NCI-H510A treated with DMSO at 0.1 percent for 48 hours (cell line): Measurements from ENCODE around the gene FUT6.

Source experiments
- DNase-seq: peaks from one replicate; lab custom pipeline; 2025; lab: John Stamatoyannopoulos, UW

Gene FUT6

DNA sequence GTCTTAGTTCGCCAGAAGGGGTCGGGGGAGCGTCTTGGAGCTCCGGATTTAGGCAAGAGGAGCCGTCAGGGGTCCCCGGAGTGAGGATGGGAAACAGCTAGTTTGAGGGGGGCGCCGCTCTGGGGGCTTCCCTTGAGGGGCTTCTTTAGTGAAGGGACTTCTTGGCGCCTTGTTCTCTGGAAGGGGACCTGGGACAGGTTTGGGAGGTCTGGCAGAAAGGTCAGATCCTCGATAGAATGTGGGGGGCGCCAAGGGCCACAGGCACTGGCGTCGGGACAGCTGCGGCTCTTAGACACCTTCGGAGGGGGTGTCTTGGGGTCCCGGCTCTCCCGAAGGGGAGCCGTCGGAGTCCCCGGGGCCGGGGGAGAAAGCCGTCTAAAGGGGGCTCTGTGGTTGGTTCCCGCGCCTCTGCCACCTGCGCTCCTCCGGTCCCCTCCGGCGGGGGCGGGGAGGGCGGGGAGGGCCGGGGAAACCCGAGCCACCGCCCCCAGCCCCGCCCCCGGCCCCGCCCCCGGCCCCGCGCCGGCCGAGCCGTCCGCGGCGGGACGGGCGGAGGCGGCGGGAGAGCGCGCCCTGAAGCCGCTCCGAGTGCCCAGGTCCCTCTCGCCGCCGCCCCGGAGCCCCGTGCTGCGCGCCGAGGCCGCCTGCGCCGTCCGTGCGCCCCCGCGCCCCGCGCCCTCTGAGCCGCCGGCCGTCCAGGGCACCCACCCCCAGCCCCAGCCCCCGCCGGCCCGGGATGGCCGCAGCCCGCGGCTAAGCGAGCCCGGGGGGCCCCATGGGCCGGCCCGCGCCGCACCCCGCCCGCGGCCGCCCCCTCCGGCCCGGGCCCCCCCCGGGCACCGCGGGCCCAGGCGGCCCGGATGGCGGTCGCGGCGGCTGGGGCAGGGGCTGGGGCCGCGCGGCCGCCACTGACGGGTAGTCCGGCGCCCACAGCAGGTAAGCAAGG lies 34.7 kb downstream of the FUT6 start, which contains the start of gene NRTN:
Gene NRTN (plus strand): TSS at position 552 of the 946 bp plus-strand sequence. CDS start 19,099 bp downstream, outside the sequence.
- DNase-seq = peak; percentile 35

DNA sequence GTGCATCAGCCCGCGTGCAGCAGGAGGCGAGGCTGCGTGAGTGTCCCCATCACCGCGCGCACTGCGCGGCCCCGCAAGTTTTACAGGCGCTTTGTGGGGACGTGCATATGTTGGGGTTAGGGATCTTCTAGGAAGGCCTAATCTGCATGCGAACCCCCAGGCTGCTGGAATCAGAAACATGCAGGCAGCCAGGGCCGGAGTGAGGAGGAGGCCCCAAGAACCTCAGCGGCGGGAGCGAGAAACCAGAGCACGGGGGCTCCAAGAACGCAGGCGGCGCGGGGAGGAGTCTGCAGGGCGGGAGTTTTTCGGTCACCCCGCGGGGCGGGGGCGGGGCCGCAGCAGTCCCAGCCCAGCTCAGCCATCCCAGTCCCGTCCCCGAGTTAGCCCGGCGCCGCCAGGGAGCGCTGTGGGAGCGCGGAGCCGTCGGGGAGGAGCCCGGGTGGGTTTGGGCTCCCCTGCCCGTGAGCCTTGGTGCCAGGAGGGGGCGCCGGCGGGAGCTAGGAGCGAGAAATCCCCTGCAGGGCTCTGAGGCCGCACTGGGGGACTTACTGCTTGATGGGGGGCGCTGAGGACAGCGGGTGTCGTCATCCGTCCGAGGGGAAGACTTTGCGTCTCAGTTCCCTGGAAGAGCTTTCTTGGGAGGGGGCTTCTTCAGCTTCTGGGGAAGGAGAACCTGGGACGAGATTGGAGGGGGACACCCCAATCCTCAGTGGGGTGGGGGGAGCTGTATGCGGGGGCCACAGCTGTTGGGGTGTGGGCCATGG lies 35.6 kb downstream of the FUT6 start:
- peak; percentile 94 for DNase-seq

DNA sequence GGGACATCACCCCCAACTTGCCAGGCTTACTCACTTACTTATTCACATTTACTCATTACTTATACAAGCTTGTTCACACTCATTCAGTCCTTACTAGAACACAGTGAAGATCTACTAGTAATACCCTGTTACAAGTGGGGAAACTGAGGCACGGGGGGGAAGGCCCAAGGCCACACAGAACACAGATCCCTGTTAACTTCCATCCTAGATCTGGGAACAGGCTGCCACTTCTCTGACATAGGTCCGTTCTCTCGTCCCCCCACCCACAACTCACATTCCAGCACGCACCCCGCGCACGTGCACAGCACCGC lies 36.1 kb downstream of the FUT6 start:
- DNase-seq = no peak

DNA sequence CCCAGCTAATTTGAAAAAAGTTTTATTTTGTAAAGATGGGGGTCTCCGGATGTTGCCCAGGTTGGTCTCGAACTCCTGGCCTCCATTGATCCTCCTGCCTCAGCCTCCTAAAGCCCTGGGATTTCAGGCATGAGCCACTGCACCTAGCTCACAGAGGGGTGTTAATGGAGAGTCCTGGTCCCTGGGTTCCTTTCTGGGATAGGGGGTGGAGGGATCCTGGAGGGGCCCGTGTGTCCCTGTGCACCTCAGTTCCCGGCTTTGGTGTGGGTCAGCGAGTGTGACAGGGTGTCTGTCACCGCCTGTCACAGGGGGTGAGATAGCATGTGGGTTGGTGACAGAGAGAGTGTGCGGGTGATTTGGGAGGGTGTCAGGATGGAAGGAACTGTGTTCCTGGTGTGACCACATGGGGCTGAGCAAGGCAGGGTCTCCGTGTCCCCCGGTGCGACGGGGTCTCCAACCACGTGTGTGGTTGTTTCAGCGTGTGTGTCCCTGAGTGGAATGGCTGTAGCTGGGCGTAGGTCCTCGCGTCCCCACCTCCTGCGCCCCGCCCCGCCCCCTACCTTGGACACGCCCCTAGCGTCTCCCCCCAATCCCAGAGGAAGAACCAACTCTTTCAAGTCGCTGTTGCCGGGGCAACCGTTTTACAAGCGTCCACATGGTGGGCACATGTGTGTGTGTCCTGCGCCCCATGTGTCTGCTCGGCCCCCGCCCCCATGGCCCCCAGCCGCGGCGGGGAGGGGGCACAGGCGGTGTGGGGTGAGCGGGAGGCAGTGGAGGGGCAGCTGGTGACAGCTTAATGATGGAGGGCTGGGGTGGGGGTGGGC lies 37.5 kb downstream of the FUT6 start:
- DNase-seq = no peak

DNA sequence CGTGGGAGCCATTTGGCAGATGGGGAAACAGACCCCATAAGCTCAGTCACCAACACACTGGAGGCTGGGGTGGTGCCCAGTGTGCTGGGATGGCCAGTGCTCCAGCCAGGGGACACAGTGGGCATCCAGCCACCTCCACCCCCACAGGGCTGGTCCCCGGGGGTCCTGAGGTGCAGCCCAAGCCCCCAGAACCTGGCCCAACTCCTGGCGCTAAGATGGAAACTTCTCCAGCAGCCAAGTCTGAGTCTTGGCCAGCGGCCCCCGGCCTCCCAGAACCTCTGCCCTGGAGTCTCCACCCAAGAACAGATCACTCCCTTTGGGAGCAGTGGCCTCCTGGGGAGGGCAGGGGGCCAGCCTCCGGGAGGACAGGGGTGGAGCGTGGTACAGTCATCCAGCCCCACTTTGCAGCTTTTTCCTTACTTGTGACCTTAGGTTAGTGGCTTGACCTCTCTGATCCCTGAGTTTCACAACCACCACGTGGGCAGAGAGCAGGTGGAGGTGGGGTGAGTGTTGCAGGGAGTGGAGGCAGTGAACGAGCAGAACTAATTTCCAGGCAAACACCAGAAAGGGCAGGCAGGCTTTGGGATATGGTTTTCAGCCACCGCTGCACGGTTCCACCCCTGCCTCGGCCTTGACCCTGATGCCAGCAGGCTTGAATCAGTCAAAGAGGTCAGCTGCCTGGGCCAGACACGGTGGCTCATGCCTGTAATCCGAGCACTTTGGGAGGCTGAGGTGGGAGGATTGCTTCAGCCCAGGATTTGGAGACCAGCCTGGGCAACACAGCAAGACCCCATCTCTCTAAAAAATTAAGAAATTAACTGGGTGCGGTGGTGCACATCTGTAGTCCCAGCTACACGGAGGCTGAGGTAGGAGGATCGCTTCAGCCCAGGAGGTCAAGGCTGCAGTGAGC lies 38.9 kb downstream of the FUT6 start:
- no peak for DNase-seq

DNA sequence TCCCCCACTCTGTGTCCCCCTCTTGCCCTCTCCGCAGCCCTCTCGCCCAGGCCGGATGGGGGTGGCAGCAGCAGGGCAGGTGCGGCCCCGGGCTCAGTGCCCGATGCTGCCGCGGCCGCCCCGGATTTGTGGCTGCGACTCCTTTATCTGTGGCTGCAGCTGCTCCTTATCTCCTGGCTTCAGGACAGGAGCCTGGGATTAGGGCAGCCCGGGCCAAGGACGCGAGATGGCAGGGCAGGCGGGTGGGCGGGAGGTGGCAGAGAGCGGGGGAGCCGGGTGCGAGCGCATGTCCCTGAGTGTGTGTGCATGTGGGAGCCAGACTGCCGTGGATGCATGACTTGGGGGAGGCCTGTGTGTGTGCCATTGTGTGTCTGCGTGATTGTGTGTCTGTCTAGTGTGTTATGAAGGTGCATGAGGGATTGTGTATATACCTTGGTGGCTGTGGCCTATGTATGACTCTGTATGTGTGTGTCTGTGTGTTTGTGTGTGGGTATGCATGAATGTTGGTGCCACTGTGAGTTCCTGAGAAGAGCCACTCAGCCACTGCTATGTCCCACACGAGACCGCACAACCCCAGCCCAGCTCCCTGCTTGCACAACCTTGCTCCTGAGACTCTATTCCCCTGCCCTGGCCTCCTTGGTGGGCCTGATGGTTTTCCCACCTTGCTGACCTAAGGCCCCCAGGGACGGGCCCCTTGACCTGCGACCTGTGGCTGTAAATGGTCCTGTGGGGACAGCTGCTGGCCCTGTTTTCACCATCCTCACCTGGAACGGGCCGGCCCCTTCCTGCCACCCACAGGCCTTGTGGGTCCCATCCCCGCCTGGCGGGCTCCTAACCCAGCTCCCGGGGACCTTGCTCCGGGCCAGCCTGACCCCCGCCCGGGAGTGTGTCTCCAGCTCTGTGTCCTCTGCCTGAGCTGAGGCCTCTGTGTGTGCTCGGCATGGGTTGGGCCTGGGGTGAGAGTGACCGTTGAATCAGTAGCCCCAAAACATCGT lies 40.0 kb downstream of the FUT6 start:
- DNase-seq = no peak

DNA sequence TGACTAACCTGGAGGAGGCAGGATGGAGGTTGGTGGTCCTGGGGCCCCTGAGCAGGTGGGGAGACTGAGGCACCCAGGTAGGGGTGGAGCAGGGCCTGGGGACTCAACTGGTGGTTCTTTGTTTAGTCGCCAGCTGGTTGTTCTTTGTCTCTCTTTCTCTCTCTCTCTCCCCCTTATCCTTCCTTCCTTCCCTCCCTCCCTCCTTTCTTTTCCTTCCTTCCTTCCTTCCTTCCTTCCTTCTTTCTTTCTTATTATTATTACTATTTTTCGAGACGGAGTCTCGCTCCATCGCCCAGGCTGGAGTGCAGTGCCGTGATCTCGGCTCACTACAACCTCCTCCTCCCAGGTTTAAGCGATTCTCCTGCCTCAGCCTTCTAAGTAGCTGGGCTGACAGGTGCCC lies 41.3 kb downstream of the FUT6 start:
- no peak for DNase-seq

DNA sequence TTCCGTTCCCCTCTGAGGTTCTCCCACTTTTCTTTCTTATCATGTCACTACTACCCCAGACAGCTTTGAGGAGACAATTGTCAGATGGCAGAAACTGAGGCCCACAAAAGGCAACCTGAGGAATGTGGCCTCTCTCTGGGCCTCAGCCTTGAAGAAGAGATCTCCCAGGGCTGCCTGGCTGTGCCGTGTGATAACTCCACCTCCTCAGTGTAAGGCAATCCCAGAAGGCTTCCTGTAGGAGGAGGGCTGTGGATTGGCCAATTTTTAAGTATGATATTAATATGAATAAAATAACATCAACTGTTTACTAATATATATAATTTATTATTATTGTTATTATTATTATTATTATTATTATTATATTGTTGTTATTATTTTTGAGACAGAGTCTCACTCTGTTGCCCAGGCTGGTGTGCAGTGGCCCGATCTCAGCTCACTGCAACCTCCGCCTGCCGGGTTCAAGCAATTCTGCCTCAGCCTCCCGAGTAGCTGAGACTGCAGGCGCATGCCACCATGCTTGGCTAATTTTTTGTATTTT lies 44.1 kb downstream of the FUT6 start:
- DNase-seq = no peak

DNA sequence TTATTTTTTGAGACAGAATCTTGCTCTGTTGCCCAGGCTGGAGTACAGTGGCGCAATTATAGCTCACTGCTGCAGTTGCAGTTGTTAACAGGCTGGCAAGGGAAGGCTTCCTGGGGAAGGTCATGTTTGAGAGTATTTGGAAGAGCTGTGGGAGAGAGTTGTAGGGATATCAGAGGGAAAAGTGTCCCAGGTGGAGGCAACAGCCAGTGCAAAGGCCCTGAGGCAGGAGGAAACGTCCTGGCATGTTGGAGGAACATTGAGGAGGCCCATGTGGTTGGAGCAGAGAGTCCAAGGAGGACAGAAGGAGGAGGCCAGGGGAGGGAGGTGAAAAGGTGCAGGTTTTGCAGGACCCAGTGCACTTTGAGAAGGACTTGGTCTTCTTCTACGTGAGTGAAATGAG lies 46.3 kb downstream of the FUT6 start:
- no peak for DNase-seq

DNA sequence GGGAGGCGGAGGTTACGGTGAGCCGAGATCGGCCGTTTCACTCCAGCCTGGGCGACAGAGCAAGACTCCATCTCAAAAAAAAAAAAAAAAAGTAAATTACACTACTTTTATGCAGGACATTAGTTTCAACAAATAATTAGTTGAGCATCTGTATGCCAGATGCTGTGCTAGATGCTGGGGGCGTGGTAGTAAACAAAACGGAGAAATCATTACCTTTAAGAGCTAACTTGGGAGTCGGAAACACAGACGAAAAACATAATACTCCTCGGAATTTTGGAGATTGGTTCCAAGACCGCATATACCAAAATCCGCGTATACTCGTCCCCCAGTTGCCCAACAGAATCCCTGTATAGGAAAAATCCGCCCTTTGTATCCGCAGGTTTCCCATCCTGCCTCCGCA lies 47.3 kb downstream of the FUT6 start:
- DNase-seq = no peak

DNA sequence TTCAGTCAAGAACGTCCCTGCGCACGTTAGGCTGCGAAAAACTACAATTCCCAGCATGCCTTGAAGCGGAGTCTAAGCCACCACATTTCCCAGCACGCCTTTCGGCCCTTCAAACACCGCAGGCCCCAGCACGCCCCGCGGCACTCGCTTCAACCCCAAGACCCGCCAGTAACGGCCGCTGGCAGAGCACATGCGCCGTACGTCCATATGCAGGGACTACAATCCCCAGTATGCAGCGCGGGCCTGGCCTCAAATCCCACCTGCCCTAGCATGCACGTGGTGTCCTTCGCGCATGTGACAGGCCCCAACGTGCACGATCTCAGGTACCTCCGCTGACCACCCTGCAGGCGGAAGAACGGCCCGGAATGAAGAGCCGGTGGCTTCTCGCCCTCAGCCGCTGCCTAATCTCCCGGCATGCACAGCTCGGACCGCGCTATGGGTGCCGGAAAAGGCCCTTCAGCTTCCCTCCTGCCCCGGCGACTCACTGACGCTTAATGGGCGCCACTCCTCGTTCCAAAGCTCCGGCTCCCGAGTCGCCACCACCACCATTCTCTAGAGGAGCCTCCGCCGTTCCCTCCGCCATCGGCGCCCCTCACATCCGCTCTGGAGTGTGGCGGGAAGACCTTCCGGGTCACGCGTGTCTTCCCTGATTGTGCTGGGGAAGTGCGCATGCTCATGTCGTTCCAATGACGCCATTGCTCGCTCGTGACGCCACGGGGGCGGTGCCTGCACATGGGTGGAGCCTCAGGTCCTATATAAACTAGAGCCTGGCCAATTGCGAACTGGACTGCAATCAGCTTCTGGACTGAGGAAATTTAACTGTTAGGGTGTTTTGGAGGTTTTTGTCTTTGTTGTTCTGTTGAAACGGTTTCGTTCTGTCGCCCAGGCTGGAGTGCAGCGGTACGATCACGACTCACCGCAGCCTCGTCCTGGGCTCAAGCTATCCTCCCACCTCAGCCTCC lies 48.7 kb downstream of the FUT6 start, which contains the start of gene DUS3L:
Gene DUS3L (minus strand): TSS at position 605 of the 962 bp plus-strand sequence. CDS start 22 bp downstream, at position 583.
- DNase-seq = peak; percentile 96

DNA sequence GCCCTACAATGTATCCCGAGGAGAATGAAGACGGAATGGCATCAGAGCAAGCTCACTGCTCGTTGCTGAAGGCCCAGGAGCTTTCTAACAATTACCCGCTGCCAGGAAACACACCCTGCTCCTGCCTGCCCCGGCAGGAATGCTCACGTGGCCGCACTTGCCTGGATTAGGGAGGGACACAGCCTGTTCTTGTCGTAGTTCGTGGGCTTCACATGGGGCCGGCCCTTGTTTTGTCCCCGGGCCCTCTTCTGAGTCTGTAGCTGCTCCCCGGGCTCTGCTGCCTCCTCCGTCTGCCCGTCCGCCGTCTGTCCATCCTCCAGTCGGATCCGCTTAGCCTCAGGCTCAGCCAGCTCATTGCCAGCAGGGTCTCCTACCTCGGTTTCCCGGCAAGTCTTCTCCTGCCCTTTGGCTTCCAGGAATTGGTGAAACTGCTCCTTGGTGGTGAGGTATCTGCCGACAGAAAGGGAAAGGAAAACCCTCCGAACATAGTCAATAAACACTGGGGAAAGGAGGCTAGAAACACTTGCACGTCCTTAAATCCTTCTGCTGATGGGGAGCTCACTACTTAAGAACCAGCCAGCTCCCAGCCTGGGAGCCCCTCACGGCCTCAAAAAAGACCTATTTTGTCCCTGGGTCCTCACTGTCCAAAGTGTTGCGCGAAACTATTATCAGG lies 49.5 kb downstream of the FUT6 start:
- DNase-seq = no peak

DNA sequence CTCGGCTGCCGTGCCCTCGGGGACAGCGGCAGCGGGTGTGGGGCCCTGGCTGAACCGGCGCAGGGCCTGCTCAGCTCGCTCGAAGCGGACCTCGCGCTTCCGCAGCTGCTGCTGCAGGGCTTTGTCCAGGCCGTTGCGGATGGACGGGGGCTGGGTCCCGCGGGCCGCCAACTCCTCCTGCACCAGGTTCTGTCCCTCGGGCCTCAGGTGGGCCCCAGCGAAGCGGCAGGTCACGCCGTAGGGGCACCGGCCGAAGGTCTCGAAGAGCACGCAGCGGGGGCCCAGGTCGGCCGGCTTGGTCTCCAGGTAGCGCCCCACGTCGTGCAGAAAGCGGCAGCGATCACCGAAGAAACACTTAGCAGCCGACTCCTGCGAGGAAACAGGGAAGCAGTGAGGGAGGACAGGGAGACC lies 50.1 kb downstream of the FUT6 start:
- no peak for DNase-seq

DNA sequence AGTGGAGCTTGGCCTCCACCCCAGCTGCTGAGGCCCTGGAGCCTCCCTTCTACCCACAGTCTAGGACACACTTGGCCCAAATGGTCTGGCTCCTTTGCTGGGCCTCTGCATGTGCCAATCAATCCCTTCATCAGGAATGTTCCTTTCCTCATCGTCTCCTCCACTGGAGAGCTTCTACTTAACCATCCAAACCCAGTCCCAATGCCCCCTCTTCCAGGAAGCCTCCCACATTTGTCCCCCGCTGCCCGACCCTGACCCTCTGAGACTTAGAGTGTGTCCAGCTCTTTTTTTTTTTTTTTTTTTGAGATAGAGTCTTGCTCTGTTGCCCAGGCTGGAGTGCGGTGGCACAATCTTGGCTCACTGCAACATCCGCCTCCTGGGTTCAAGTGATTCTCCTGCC lies 51.1 kb downstream of the FUT6 start:
- DNase-seq = no peak

DNA sequence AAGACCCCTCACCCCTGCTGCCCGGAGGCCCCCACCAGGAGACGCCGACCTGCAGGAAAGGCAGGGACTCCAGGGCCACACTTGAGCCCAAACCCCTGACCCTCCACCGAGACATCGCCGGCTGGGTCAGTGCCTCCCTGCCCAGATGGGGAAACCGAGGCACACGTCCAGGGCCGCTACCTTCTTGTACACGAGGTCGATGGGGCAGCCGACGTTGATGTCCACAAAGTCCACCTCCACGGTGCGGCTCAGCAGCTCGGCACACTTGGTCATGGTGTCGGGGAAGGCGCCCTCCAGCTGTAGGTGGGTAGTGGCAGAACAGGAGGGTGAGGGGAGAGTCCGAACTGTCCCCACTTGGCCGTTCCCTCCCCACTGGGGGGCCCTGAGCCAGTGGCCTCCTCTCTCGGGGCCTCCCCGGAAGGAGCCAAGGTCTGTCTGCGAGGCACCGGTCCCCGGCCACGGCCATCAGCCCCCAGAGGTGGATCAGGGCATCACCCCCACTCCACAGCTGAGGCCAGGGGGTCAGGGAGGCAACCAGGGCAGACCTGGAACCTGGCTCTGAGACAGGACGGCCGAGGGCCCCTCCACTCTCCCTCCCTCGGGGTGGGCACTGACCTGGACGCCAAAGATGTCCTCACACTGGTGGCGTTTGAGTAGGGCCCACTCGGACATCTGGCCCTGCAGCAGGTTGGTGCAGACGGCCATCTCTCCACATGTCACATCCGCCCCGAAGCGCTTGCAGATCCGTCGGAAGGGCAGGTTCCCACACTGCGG lies 51.9 kb downstream of the FUT6 start:
- no peak for DNase-seq

DNA sequence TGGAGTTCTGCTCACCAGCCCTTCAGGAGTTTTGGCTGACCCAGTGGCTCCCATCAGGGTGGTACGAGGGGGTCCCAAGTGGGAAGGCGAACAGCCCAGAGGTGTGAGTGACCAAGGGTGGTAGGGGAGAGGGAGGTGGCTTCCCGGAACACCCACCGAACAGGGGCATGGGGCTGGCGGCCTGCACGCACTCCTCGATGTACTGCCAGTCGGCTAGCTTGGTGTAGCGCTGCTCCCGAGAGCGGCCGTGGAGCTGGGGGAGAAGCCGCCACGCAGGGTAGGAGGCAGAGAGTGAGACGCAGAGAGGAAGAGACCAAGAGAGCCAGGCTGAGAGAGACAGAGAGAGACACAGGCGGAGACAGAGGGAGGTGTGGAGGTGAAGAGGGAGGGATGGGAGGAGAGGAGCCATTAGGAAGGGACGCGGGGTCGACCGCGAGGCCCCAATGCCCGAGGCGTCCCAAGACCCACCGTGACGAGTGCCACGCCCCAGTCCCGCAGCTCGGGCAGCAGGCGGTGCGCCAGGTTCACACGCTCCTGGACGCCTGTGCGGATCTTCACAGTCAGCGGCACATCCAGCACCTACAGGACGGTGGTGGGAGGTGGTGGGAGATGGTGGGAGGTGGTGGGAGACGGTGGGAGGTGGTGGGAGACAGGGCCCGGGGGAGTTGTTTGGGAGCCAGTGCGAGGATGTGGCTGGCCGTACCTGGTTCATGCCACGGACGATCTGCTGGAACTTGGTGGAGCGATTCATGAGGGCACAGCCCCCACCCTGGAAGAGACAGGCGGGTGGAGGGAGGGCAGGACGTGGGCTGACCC lies 52.7 kb downstream of the FUT6 start:
- no peak for DNase-seq
